Measurements from ENCODE around the gene RTCB. TPM values are rescaled to one million over a fixed set of nuclear protein-coding genes. Genes with fewer than 3 reads are reported as not detected.

The RTCB gene
- polyA plus RNA-seq (2013, experiment 1 of 2): 47.5 TPM
- 47.5 TPM for polyA plus RNA-seq (2013, experiment 2 of 2)

GRCh38 chr22:32411829-32412592, at the start of gene RTCB:
Gene RTCB (minus strand): TSS chr22:32412247. CDS start chr22:32412156, 91 bp downstream.
- H3K4ac ChIP-seq (ENCODE audit: low read depth in 1 of 2, low read length in 2 of 2): peak within 1 kb of the TSS in 1 of 2 experiments; percentile 92
- peak within 1 kb of the TSS; percentile 93 for H3K9ac ChIP-seq (ENCODE audit: low read length)
- peak within 1 kb of the TSS; percentile 24 for H2BK5ac ChIP-seq (ENCODE audit: low read depth, low read length, poor library complexity, severe bottlenecking)
- DNase-seq: peak; percentile 96
- H3K14ac ChIP-seq (ENCODE audit: low read length in 2 of 2): peak within 1 kb of the TSS in 1 of 2 experiments; percentile 61
- H3K4me2 ChIP-seq (ENCODE audit: low read length, poor library complexity, severe bottlenecking): peak within 1 kb of the TSS; percentile 87
- H3K79me1 ChIP-seq (replicated peaks; ENCODE audit: low read length, poor library complexity, severe bottlenecking): peaks cover 10% of the 10 kb centered on the region
- H3K23ac ChIP-seq (ENCODE audit: low read length in 2 of 2): no peak within 1 kb of the TSS
- peaks cover 4 to 15% of the 10 kb centered on the region in 2 experiments for H3K27me3 ChIP-seq (ENCODE audit: control insufficient read depth in 1 of 2, insufficient read depth in 1 of 2, low read length in 2 of 2)
- peak within 1 kb of the TSS; percentile 73 to 93 for H3K4me3 ChIP-seq (ENCODE audit: insufficient read depth in 1 of 2, low read depth in 1 of 2, low read length in 2 of 2)
- peaks cover 6 to 20% of the 10 kb centered on the region in 2 experiments for H3K36me3 ChIP-seq (ENCODE audit: control insufficient read depth in 1 of 2, insufficient read depth in 2 of 2, low read depth in 1 of 2, low read length in 2 of 2)
- 4% methylated on average over 38 of the region's 40 CpGs for WGBS
- no peak within 1 kb of the TSS for H2BK12ac ChIP-seq (ENCODE audit: low read length in 2 of 2)
- H3K18ac ChIP-seq (ENCODE audit: low read depth in 1 of 2, low read length in 2 of 2): peak within 1 kb of the TSS in 1 of 2 experiments; percentile 92
- peaks cover 3% of the 10 kb centered on the region for H3K4me1 ChIP-seq (ENCODE audit: control insufficient read depth, insufficient read depth, low read depth, low read length)
- H2BK120ac ChIP-seq (ENCODE audit: low read depth, low read length): no peak within 1 kb of the TSS
- no peaks in the 10 kb centered on the region for H3K9me3 ChIP-seq (ENCODE audit: control insufficient read depth, low read length)
- H2BK15ac ChIP-seq (ENCODE audit: low read depth, poor library complexity, severe bottlenecking): no peak within 1 kb of the TSS
- H4K8ac ChIP-seq (ENCODE audit: low read length): peak within 1 kb of the TSS; percentile 66
- peak within 1 kb of the TSS; percentile 67 for H2AFZ ChIP-seq (ENCODE audit: low read depth, low read length)
- no peak within 1 kb of the TSS for H2AK5ac ChIP-seq (ENCODE audit: low read length, severe bottlenecking)
- H3K27ac ChIP-seq (ENCODE audit: low read length, poor library complexity, severe bottlenecking): peak within 1 kb of the TSS; percentile 93
- no peak within 1 kb of the TSS for H4K91ac ChIP-seq (ENCODE audit: low read length)

GRCh38 chr22:32457031-32457430, 45.0 kb upstream of the RTCB start:
- no peak overlapping the region for H2AFZ ChIP-seq (ENCODE audit: low read depth, low read length)
- H4K8ac ChIP-seq (ENCODE audit: low read length): no peak overlapping the region
- no peak overlapping the region for H2AK5ac ChIP-seq (ENCODE audit: low read length, severe bottlenecking)
- H3K4me2 ChIP-seq (ENCODE audit: low read length, poor library complexity, severe bottlenecking): no peak overlapping the region
- no peak overlapping the region for H3K9ac ChIP-seq (ENCODE audit: low read length)
- H2BK120ac ChIP-seq (ENCODE audit: low read depth, low read length): no peak overlapping the region
- H3K14ac ChIP-seq (ENCODE audit: low read length in 2 of 2): no peak overlapping the region
- no peaks in the 10 kb centered on the region for H3K9me3 ChIP-seq (ENCODE audit: control insufficient read depth, low read length)
- H2BK15ac ChIP-seq (ENCODE audit: low read depth, poor library complexity, severe bottlenecking): no peak overlapping the region
- H3K27me3 ChIP-seq (ENCODE audit: control insufficient read depth in 1 of 2, insufficient read depth in 1 of 2, low read length in 2 of 2): peaks cover 13 to 41% of the 10 kb centered on the region in 2 experiments
- H2BK5ac ChIP-seq (ENCODE audit: low read depth, low read length, poor library complexity, severe bottlenecking): no peak overlapping the region
- no peak overlapping the region for H3K23ac ChIP-seq (ENCODE audit: low read length in 2 of 2)
- H3K79me1 ChIP-seq (replicated peaks; ENCODE audit: low read length, poor library complexity, severe bottlenecking): no peaks in the 10 kb centered on the region
- H3K4me3 ChIP-seq (ENCODE audit: insufficient read depth in 1 of 2, low read depth in 1 of 2, low read length in 2 of 2): no peak overlapping the region
- H3K27ac ChIP-seq (ENCODE audit: low read length, poor library complexity, severe bottlenecking): no peak overlapping the region
- H3K4me1 ChIP-seq (ENCODE audit: control insufficient read depth, insufficient read depth, low read depth, low read length): no peaks in the 10 kb centered on the region
- no peak overlapping the region for H3K18ac ChIP-seq (ENCODE audit: low read depth in 1 of 2, low read length in 2 of 2)
- 78% methylated on average over 4 of the region's 4 CpGs for WGBS
- no peak overlapping the region for H4K91ac ChIP-seq (ENCODE audit: low read length)
- no peaks in the 10 kb centered on the region for H3K36me3 ChIP-seq (ENCODE audit: control insufficient read depth in 1 of 2, insufficient read depth in 2 of 2, low read depth in 1 of 2, low read length in 2 of 2)
- H3K4ac ChIP-seq (ENCODE audit: low read depth in 1 of 2, low read length in 2 of 2): no peak overlapping the region
- no peak for DNase-seq
- no peak overlapping the region for H2BK12ac ChIP-seq (ENCODE audit: low read length in 2 of 2)

GRCh38 chr22:32448980-32449379, 36.9 kb upstream of the RTCB start:
- H3K36me3 ChIP-seq (ENCODE audit: control insufficient read depth in 1 of 2, insufficient read depth in 2 of 2, low read depth in 1 of 2, low read length in 2 of 2): no peaks in the 10 kb centered on the region
- H2AK5ac ChIP-seq (ENCODE audit: low read length, severe bottlenecking): no peak overlapping the region
- H3K14ac ChIP-seq (ENCODE audit: low read length in 2 of 2): no peak overlapping the region
- H3K79me1 ChIP-seq (replicated peaks; ENCODE audit: low read length, poor library complexity, severe bottlenecking): no peaks in the 10 kb centered on the region
- no peak overlapping the region for H2AFZ ChIP-seq (ENCODE audit: low read depth, low read length)
- H2BK12ac ChIP-seq (ENCODE audit: low read length in 2 of 2): no peak overlapping the region
- no peak overlapping the region for H2BK5ac ChIP-seq (ENCODE audit: low read depth, low read length, poor library complexity, severe bottlenecking)
- no peaks in the 10 kb centered on the region for H3K9me3 ChIP-seq (ENCODE audit: control insufficient read depth, low read length)
- no peak overlapping the region for H3K23ac ChIP-seq (ENCODE audit: low read length in 2 of 2)
- no peak for DNase-seq
- H3K9ac ChIP-seq (ENCODE audit: low read length): no peak overlapping the region
- peaks cover 5 to 22% of the 10 kb centered on the region in 2 experiments for H3K27me3 ChIP-seq (ENCODE audit: control insufficient read depth in 1 of 2, insufficient read depth in 1 of 2, low read length in 2 of 2)
- H2BK120ac ChIP-seq (ENCODE audit: low read depth, low read length): no peak overlapping the region
- no peak overlapping the region for H4K8ac ChIP-seq (ENCODE audit: low read length)
- no peak overlapping the region for H3K4me2 ChIP-seq (ENCODE audit: low read length, poor library complexity, severe bottlenecking)
- H3K4me3 ChIP-seq (ENCODE audit: insufficient read depth in 1 of 2, low read depth in 1 of 2, low read length in 2 of 2): no peak overlapping the region
- no peak overlapping the region for H4K91ac ChIP-seq (ENCODE audit: low read length)
- 79% methylated on average over 3 of the region's 4 CpGs for WGBS
- no peak overlapping the region for H3K18ac ChIP-seq (ENCODE audit: low read depth in 1 of 2, low read length in 2 of 2)
- H2BK15ac ChIP-seq (ENCODE audit: low read depth, poor library complexity, severe bottlenecking): no peak overlapping the region
- no peak overlapping the region for H3K4ac ChIP-seq (ENCODE audit: low read depth in 1 of 2, low read length in 2 of 2)
- H3K27ac ChIP-seq (ENCODE audit: low read length, poor library complexity, severe bottlenecking): no peak overlapping the region
- H3K4me1 ChIP-seq (ENCODE audit: control insufficient read depth, insufficient read depth, low read depth, low read length): no peaks in the 10 kb centered on the region

GRCh38 chr22:32446321-32446720, 34.3 kb upstream of the RTCB start:
- Histone ChIP-seq H3K4ac (ENCODE audit: low read depth in 1 of 2, low read length in 2 of 2) (no peak overlapping the region), H3K4me3 (ENCODE audit: insufficient read depth in 1 of 2, low read depth in 1 of 2, low read length in 2 of 2) (no peak overlapping the region), H4K8ac (ENCODE audit: low read length) (no peak overlapping the region), H3K36me3 (ENCODE audit: control insufficient read depth in 1 of 2, insufficient read depth in 2 of 2, low read depth in 1 of 2, low read length in 2 of 2) (no peaks in the 10 kb centered on the region), H2BK12ac (ENCODE audit: low read length in 2 of 2) (no peak overlapping the region), H3K27ac (ENCODE audit: low read length, poor library complexity, severe bottlenecking) (no peak overlapping the region), H3K14ac (ENCODE audit: low read length in 2 of 2) (no peak overlapping the region), H3K23ac (ENCODE audit: low read length in 2 of 2) (no peak overlapping the region), H3K18ac (ENCODE audit: low read depth in 1 of 2, low read length in 2 of 2) (no peak overlapping the region), H3K9ac (ENCODE audit: low read length) (no peak overlapping the region), H4K91ac (ENCODE audit: low read length) (no peak overlapping the region), H3K9me3 (ENCODE audit: control insufficient read depth, low read length) (no peaks in the 10 kb centered on the region), H3K4me1 (ENCODE audit: control insufficient read depth, insufficient read depth, low read depth, low read length) (no peaks in the 10 kb centered on the region), H2AFZ (ENCODE audit: low read depth, low read length) (no peak overlapping the region), H3K4me2 (ENCODE audit: low read length, poor library complexity, severe bottlenecking) (no peak overlapping the region), H2BK5ac (ENCODE audit: low read depth, low read length, poor library complexity, severe bottlenecking) (no peak overlapping the region), H3K27me3 (ENCODE audit: control insufficient read depth in 1 of 2, insufficient read depth in 1 of 2, low read length in 2 of 2) (peaks cover 20 to 34% of the 10 kb centered on the region in 2 experiments), H3K79me1 (replicated peaks; ENCODE audit: low read length, poor library complexity, severe bottlenecking) (no peaks in the 10 kb centered on the region), H2BK120ac (ENCODE audit: low read depth, low read length) (no peak overlapping the region), H2BK15ac (ENCODE audit: low read depth, poor library complexity, severe bottlenecking) (no peak overlapping the region), H2AK5ac (ENCODE audit: low read length, severe bottlenecking) (no peak overlapping the region)
- no peak for DNase-seq
- WGBS: 13% methylated on average over 1 of the region's 1 CpG

Measured in mesenchymal stem cell (in vitro differentiated cells and primary cell).